ENCODE data around the gene CASS4.

Gene CASS4

DNA sequence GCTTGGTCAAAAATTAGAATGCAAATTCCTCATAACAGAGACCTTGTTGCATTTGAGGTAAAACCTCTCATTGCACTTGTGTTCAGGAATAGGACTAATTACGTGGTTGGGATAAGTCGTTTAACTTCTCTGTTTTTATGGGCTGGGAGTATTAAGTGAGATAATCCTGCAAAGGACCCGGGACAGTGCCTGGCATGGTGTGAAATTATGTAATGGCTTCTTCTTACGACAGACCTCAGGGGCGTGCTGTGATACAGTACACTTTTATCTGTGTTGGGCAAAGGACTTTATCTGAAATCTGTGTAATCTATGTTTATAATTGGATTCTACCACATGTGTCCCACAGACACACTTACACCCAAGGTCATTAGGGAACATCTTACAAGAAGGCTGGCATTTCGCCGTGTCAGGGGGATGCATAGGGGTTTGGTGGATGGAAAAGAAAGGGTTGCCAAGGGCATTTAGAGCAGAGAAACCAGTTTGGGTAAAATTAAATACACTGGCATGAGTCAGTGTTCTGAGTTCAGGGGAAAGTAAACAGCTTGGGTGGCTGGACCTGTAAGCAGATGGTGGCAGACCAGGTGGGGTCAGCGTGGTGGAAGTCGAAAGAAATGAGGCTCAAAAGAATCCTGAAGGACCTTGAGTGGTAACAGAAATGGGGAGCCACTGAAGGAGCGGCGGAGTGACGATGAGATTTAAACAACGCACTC lies 39.2 kb downstream of the CASS4 start:
- DNase-seq = no peak

- no peak for DNase-seq
Observed at GRCh38 chr20:56453352-56453751, 41.3 kb downstream of the CASS4 start.

GRCh38 chr20:56454754-56455153 lies 42.7 kb downstream of the CASS4 start:
- no peak for DNase-seq

DNA sequence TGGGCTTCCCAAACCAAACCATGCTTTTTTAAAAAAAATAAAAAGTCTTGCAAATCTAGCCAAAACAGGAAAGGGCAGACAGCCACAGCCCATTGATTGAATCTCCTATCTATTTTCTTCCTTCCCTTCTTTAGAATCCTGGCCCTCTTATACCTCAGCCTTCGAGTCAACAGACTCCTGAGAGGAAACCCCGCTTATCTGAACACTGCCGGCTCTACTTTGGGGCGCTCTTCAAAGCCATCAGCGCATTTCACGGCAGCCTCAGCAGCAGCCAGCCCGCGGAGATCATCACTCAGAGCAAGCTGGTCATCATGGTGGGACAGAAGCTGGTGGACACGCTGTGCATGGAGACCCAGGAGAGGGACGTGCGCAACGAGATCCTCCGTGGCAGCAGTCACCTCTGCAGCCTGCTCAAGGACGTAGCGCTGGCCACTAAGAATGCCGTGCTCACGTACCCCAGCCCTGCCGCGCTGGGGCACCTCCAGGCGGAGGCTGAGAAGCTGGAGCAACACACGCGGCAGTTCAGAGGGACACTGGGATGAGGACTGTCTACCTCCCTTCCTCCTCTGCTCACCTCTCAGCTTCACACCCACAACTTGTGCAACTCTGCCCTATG lies 46.3 kb downstream of the CASS4 start:
- DNase-seq = no peak

GRCh38 chr20:56460459-56460858 lies 48.4 kb downstream of the CASS4 start:
- DNase-seq = no peak

- DNase-seq = no peak
Observed at GRCh38 chr20:56461576-56461975, 49.5 kb downstream of the CASS4 start.

GRCh38 chr20:56463428-56463827 lies 51.4 kb downstream of the CASS4 start:
- DNase-seq = no peak

DNA sequence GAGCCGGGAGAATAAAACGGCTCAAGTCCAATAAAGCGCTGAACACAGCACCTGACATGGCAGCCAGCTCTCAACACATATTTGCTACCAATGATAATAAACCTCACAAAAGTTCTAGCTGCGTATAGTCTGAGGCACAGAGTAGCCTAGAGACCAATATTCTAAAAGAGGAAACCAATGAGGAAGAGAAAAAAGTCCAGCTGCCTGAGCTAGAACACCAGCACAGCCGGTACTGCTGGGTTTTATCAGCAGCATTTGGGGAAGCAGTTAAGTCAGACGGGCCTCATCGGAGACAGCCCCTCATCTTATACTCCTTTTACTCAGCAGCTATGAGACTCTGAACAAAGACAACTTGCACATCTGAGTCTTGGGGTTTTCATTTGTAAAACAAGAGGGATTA lies 53.9 kb downstream of the CASS4 start:
- no peak for DNase-seq

DNA sequence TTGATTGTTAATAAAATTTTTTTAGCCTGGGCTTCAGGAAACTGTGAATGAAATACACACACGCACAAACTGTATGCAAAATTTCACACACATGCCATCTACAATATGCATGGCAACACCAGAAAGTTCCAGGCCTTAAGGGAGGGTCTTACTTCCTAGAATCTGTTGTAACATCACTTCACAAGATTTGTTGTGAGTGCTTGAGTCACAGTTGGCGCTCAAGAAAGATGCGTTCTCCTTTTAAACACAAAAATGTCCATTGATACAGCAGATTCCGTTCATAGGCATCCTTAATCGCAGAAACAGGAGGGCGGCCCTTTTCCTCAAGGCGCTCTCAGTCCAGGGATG lies 55.9 kb downstream of the CASS4 start:
- no peak for DNase-seq

- DNase-seq = peak; percentile 57
Observed at GRCh38 chr20:56468316-56469076, 56.4 kb downstream of the CASS4 start, which contains the start of gene RTF2. TSS of gene RTF2 (plus strand) at chr20:56468627. CDS start at chr20:56468698, 71 bp downstream.

GRCh38 chr20:56469077-56469449 lies 57.0 kb downstream of the CASS4 start:
- DNase-seq = no peak

DNA sequence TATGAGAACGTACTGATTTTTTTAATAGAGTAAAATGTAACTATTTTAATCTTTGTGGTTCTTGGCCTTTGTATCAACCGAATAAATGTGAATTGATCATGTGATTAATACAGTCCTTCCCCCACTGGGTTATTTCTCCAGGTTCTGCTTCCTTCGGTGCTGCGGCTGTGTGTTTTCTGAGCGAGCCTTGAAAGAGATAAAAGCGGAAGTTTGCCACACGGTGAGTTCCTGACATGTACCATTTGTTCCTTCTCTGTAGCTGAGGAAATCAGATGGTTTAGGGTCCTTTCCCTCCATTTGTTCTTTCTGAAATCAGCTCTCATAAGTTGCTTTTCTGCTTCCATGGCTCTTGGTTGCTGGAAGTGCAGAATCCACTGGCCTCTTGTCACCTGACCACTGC lies 71.9 kb downstream of the CASS4 start:
- DNase-seq = no peak

- no peak for DNase-seq
Observed at GRCh38 chr20:56487216-56487615, 75.2 kb downstream of the CASS4 start.

DNA sequence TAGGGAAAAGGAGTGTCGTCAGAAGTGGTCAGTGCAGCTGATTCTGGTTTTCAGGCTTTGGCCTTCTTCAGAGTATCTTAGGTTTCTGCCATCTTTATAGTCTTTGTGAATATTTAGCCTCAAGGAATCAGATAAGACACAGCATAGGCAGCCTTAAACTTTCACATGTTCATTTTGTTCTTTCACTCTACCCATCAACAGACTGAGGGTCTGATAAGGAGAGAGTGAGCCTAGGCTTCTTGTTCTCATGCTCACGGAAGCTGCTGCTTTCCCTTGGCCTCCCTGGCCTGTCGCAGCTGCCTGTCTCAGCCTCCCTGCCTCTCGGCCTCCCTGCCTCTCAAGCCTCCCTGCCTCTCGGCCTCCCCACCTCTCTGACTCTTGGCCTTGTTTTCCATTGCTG lies 76.5 kb downstream of the CASS4 start:
- DNase-seq = no peak

GRCh38 chr20:56501116-56501515 lies 89.1 kb downstream of the CASS4 start:
- DNase-seq = no peak

DNA sequence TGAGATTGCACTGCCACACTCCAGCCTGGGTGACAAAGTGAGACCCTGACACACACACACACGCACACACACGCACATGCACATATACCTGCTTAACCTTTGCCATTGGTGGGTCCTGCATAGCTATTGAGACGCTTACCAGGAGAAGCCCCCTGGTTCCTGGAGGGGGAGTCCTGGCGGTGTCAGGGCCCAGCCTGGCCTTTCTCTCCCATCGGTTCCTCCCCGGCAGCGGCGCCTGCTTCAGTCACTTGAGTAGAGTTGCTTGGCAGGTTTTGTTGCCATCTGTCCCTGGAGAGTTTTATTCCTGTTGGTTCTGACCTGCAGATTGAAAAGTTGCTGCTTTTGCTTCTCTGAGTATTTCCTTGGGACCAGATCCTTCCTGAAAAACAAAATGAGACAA lies 91.9 kb downstream of the CASS4 start:
- DNase-seq = no peak

DNA sequence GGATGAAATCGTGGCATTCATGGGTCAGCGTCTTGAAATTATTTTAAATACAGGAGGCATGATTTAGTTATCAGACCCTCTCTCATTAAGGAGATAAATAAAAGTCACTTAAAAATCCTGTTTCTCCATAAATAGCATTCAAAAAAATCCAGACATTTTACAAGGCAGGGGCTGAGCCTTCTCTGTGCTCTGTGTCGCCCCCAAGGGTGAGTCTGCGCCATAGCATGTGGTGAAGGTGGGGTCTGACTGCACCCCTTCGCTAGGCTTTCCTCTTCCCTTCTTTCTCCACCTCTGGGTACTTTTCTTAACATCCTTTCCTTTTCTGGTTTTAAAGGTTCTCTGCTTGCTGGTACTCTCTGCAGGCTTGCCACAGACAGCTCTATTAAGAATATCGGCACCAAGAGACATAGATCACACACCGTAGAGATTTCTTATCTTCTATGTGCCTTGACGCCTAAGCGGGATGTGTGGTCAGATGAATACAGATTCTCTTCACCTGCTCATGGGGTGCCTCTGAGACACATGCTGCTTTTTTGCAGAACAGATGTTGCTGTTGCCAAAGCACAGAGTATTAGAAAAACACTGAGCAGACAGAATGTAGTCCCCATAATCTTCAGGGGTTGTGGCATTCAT lies 92.4 kb downstream of the CASS4 start:
- no peak for DNase-seq

DNA sequence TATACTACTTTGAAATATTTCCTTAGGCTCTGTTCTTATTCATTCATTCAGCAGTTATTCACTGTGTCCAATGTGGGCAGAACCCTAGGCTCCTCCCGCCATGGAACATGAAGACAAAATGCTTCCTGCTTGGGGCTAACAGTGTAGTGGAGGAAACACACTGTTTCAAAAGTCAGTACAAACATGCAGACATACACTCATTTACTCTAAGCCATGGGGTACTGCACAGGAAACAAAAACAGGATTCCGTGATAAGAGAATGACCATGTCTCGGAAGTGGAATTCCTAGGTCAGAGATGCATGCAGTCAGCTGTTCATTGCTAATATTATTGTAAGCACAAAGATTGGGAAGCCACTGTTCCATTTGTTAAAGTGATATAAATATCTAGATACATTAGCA lies 94.0 kb downstream of the CASS4 start:
- no peak for DNase-seq
